Brain microvascular endothelial cell (primary cell): ENCODE data around the gene GSE1.

ENCODE experiments used
- DNase-seq: peaks from one replicate; pipeline ENCODE4 v3.0.0-alpha.2; 2020
- H3K27ac ChIP-seq: fragments of 250-450 bp; sonication (Bioruptor Pico); 2 replicates; pipeline ENCODE4 v1.5.1; 2020; ENCODE audit warnings: mild to moderate bottlenecking, moderate library complexity
- H3K27me3 ChIP-seq: fragments of 250-450 bp; sonication (Bioruptor Pico); replicated peaks from 2 replicates; pipeline ENCODE4 v1.5.1; 2020; ENCODE audit warnings: mild to moderate bottlenecking
- H3K36me3 ChIP-seq: fragments of 250-450 bp; sonication (Bioruptor Pico); replicated peaks from 2 replicates; pipeline ENCODE4 v1.5.1; 2020; ENCODE audit warnings: mild to moderate bottlenecking
- H3K4me3 ChIP-seq: 2 replicates; pipeline ENCODE4 v1.5.1; 2011; ENCODE audit warnings: low read depth, mild to moderate bottlenecking, control low read depth, low read length, moderate library complexity
- in situ Hi-C: cut with HindIII; loops from 2 replicates; pipeline ENCODE4 v1.10.0; 2017; ENCODE audit warnings: low sequenced_read_pairs, low pct_ligation_motif_present
- TF ChIP-seq, protein P1 (sequence below): IDR thresholded peaks from 2 replicates; pipeline ENCODE4 v1.5.1; 2011; ENCODE audit warnings: low read depth, mild to moderate bottlenecking, moderate library complexity, low read length, control low read depth, inconsistent platforms; ENCODE audit errors: missing control alignments

Gene GSE1

DNA sequence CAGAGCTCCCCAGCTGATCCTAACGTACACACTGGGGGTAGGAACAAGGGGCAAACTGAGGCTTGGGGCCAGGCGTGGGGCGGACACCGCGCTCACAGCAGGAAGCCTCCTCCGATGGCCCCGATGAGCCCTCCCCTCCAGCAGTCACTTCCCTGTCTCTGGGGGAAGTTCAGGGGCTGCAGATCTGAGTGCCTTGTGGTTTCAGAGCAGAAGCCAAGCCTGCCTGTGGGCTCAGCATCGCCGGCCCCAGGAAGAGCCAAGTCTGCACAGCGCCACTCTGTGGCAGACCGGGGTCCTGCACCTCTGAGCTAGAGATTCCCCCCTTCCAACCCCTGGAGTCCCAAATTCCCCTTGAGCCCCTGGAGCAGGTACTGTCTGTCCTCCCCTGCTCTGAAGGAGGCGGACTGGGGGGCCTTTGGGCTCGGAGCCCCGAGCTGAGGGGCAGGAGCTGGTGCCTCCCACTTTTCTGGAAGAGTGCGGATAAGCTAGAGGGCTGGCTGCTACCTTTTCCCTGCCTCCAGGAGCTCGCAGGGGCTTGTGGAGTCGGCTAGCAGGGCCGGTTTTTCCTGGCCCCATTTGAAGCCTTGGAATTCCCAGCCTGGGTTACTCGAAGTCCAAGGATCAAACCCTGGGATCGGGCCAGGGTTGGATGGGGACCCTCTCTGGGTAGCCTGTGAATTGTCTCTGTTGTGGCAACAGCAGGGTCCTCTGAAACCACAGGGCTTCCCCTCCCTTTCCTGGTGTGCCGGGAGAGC is 2.9 kb downstream of the GSE1 start:
- H3K27ac ChIP-seq, result no peak overlapping the region
- TF ChIP-seq, protein P1, sequence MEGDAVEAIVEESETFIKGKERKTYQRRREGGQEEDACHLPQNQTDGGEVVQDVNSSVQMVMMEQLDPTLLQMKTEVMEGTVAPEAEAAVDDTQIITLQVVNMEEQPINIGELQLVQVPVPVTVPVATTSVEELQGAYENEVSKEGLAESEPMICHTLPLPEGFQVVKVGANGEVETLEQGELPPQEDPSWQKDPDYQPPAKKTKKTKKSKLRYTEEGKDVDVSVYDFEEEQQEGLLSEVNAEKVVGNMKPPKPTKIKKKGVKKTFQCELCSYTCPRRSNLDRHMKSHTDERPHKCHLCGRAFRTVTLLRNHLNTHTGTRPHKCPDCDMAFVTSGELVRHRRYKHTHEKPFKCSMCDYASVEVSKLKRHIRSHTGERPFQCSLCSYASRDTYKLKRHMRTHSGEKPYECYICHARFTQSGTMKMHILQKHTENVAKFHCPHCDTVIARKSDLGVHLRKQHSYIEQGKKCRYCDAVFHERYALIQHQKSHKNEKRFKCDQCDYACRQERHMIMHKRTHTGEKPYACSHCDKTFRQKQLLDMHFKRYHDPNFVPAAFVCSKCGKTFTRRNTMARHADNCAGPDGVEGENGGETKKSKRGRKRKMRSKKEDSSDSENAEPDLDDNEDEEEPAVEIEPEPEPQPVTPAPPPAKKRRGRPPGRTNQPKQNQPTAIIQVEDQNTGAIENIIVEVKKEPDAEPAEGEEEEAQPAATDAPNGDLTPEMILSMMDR, result peak; percentile 98
- in situ Hi-C loops, result no loop called here
- peak; percentile 71 for DNase-seq
- peaks cover 3% of the 10 kb centered on the region for H3K27me3 ChIP-seq
- no peak overlapping the region for H3K4me3 ChIP-seq
- H3K36me3 ChIP-seq, result no peaks in the 10 kb centered on the region

DNA sequence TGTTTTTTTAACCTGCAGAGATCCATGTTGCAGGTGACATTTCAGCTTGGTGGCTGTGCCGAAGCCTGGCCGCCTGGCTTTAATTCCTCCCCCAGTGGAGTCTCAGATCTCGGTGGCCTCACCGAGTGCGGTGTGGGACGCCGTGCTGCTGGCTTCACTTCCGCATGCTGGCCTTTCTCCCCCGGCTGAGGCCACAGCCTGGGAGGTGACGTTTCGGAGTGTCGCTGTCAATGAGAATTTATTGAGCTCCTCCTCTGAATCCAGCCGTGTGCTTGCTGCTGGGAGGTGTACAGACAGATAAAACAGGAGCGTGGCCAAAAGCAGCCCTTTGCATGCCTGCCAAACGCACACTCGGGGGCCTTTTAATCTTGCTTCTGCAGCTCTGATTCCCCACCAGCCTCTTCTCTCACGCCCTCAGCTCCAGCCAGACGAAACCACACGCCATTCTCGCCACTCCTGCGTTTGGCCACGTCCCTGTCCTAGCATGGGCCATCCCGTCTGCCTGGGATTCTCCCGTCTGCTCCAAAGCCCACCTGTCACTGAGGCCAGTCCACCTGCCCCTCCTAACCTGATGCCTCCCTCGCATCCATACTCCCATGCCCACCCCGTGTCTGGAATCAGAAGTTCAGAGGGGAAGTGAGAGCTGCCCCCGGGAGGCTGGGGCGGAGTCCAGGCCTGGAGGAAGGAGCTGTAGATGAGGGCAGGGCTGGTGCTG is 3.6 kb downstream of the GSE1 start:
- DNase-seq, result no peak
- no peak overlapping the region for H3K4me3 ChIP-seq
- peaks cover 3% of the 10 kb centered on the region for H3K27me3 ChIP-seq
- H3K27ac ChIP-seq, result no peak overlapping the region
- TF ChIP-seq, protein P1, result no peak
- in situ Hi-C loops, result no loop called here
- no peaks in the 10 kb centered on the region for H3K36me3 ChIP-seq

GRCh38 chr16:85617948-85618347 is 4.8 kb downstream of the GSE1 start:
- Histone ChIP-seq H3K27me3 (peaks cover 3% of the 10 kb centered on the region), H3K36me3 (no peaks in the 10 kb centered on the region), H3K4me3 (no peak overlapping the region), H3K27ac (no peak overlapping the region)
- in situ Hi-C loops, result no loop called here
- TF ChIP-seq, protein P1, result no peak
- DNase-seq, result no peak

GRCh38 chr16:85618521-85618920 is 5.4 kb downstream of the GSE1 start:
- TF ChIP-seq, protein P1, result no peak
- DNase-seq, result no peak
- Histone ChIP-seq H3K27me3 (no peaks in the 10 kb centered on the region), H3K27ac (no peak overlapping the region), H3K4me3 (no peak overlapping the region), H3K36me3 (no peaks in the 10 kb centered on the region)
- in situ Hi-C loops, result no loop called here

- Histone ChIP-seq H3K4me3 (no peak overlapping the region), H3K27me3 (no peaks in the 10 kb centered on the region), H3K36me3 (no peaks in the 10 kb centered on the region), H3K27ac (no peak overlapping the region)
- TF ChIP-seq, protein P1, result no peak
- no peak for DNase-seq
- in situ Hi-C loops, result no loop called here
Measured at GRCh38 chr16:85619101-85619891, 6.2 kb downstream of the GSE1 start.
